ENCODE results near the gene NUDT14.

Gene NUDT14

DNA sequence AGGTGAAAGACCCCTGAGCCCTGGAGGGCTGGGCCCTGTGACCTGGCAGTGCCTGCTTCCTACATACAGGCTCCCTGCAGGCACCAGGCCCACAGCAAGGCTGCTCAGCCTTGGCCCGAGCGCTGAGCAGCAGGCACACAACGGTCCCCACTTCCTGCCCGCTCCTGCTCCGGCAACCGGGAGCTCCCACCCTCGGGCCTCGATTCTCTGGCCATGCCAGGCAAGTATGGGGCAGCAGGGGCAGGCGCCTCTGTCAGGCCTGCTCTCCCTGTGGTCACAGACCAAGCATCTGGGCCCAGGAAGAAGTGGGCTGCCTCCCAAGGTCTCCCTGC, 30.6 kb upstream of the NUDT14 start:
- no peak for DNase-seq

DNA sequence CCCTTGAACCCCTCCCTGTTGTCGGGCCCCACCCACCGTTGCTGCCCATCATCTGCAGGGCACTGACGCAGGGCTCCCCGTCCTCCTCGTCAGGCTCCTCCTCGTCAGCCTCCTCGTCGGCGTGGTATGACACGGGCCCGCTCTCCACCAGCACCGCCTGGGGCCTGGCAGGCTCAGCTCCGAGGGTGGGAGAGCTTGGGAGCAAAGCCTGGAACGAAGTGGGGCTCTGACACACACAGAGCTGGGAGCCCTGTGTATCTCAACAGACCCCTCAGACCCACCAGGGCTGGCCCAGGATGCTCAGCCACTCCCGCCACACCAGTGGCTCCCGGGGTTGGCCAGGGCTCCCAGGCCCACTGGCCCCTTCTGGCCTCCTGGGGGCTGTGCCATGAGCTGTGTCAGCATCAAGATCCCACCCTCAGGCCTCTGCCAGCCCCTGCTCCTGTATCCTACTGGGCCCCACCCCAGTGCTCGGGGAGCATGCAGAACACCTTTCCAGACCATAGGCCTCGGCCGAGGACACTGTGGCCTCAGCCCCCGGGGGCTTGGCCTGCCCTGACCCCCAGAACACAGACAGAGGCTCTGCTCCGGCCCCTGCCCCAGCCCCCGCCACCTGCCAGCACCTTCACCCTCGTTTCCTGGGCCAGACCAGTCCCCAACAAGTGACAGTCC, 30.1 kb upstream of the NUDT14 start:
- no peak for DNase-seq

DNA sequence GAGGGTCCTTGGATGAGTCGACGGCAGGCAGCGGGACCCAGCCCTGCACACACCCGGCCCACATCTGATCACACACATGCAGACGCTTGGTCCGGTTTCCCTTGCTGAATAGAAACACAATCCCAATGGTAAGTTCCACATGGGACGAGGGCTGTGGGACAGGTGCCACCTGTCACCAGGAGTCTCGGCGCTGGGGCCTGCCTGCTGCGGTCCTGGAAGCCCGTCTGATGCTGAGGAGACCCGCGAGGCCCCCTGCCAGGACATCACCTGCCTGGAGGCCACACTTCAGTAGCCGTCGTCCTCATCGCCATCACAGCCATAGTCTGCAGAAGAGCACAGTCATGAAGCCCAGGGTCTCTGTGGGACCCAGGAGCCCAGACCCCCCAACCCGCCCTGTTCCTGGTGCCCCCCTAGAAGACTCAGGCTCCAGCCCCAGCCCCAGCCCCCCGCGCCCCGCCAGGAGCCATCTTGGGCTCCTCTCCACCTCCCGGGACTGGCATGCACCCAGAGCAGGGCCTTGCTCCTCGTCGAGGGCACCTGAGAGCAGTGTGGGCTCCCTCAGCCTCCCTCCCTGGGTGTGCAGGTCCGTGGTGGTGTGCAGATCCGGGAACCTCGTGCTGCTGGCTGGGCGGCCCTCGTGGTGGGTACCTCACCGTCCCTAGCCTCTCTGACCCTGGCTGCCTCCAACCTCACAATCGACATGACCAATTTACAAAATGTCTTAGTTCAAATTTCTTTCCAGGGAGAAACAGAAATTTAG, 29.3 kb upstream of the NUDT14 start:
- no peak for DNase-seq

GRCh38 chr14:105209646-105210045, 28.5 kb upstream of the NUDT14 start:
- DNase-seq: no peak

- DNase-seq: no peak
These were observed 28.0 kb upstream of the NUDT14 start for GRCh38 chr14:105209091-105209490.

DNA sequence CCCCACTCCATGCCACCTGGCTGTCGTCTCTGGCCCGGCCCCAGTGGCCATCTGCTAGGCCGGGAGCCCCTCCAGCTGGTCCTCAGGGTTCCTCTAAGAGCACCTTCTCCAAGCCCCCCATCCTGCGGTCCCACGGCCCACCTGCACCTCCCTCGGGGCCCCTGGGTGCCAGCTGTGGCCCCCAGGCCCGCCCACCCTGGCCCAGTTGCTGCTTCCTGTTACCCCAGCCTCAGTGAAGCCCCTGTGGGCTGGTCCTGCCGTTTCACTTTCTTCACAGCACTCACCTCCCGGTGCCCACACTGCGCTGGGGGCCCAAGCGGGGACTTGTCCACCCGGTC, 27.6 kb upstream of the NUDT14 start:
- DNase-seq: no peak

GRCh38 chr14:105207996-105208737, 27.1 kb upstream of the NUDT14 start:
- no peak for DNase-seq

DNA sequence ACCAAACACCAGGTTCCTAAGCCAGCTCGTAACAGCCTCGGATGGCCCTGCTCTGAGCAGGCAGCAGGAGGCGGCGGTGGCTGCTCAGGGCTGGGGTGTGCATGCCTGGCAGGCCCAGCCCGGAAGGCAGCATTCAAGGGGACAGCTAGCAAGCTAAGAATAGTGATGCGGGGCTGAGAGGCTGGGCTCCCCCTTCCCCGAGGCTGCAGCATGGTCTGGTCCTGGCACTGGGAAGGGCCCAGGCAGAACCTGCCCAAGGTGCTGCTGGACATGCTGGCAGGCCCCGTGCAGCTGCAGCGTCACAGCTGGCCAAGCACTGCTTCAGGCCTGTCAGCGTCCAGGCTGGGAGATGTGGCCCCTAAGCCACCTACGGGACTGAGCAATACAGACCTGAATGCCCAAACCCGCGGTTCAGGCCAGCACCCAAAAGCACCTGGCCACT, 26.4 kb upstream of the NUDT14 start:
- no peak for DNase-seq

DNA sequence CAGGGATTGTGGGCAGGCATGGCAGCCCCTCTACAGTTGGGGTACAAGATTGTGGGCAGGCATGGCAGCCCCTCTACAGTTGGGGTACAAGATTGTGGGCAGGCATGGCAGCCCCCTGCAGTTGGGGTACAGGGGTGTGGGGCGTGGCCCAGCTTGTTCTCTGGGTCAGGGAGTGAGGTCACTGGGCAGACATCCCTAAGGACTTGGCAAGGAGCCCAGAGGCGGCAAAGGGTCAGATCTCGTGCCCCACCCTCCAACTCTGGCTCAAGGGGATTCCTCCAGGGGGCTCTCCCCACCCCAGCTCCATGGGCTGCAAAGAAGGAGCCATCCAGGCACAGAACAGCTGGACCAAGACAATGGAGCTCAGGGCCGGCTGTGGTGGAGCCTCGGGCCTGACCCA, 25.8 kb upstream of the NUDT14 start:
- no peak for DNase-seq

DNA sequence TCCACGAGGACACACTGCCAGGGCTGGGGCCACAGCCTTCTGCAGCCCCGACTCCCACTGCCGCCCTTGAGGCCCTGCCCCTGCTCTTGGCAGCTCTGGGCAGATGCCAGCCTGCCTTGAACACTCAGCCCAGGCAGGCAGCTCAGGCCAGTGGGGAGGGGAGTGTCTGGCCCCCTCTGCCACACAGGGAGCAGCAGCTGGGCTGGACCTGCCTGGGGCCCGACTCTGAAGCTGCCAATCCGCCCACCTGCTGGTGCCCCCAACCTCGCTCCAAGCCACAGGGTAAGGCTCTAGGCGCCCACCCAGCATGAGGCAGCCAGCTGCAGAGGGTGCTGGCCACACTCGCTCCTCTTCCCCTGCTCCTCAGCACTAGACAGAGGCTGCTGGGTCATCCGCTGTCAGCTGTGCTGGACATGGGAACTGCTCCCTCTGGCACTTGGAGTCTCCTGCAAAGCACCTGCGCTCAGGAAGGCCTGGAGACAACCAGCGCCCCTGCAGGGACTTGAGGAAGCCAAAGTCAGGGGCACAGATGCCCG, 24.6 kb upstream of the NUDT14 start:
- no peak for DNase-seq

- DNase-seq: no peak
These were observed 24.0 kb upstream of the NUDT14 start for GRCh38 chr14:105204931-105205672.

GRCh38 chr14:105204206-105204930, 23.3 kb upstream of the NUDT14 start:
- no peak for DNase-seq

DNA sequence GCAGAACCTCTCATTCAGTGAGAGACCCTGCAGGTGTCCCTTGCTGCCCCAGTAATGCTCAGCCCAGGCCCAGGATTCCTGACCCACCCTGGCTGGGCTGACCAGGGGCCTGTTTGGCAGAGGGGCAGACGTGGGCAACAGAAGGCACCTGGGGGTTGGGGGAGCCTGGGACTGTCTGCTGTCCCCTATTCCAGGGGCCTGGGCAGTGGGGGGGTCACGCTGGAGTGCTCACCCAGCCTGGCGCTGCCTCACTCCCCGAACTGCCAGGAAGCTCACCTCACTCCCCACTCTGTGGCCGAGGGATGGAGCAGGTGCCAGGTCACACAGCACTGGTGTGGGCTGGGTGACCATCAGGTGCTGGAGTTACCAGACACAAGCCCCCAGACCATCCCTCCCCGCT, 22.6 kb upstream of the NUDT14 start:
- DNase-seq: no peak

DNA sequence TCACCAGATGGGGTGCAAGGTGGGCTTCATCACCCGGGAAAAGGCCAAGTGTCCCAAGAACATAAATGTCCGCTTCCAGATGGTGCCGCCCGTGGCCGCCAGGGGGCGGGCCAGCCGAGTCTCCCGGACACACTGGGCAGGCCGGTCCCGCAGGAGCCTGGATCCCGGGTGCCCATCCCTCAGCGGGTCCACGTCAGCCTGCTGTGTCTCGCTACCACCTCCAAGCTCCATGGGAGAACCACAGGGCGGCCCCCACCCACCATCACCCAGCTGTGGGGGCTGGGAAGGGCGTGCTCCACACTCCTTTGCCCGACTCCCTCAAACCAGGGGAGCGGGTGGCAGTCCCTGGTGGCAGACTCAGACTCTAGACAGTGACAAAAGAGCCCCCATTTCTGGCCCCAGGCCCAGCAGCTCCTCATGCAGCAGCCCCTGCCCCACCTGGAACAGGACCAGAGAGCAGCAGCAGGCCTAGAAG, 22.0 kb upstream of the NUDT14 start:
- peak; percentile 22 to 37 for DNase-seq

- peak; percentile 80 to 83 for DNase-seq
These were observed 20.9 kb upstream of the NUDT14 start for GRCh38 chr14:105201925-105202513.

GRCh38 chr14:105201156-105201924, 20.2 kb upstream of the NUDT14 start:
- DNase-seq: peak; percentile 64 to 70

- DNase-seq: no peak
These were observed 19.5 kb upstream of the NUDT14 start for GRCh38 chr14:105200641-105201040.

DNA sequence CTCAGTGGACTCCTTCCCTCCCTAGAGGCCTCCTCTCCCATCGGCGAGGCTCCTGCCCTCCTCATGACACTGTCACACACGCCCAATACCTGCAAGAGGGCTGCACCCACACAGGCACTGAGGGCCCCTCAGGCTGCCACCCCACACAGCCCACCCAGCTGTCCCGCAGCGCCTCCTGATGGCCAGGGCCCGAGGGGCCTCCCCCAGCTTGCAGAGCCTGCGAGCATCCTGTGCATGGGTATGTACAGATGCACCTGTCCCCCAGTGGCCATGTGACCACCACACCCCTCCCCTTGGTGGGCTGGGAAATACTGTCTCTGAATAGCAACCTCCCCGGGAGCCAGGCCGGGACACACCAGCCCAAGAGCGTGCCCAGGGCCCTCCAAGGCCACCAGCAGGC, 19.0 kb upstream of the NUDT14 start:
- DNase-seq: no peak

DNA sequence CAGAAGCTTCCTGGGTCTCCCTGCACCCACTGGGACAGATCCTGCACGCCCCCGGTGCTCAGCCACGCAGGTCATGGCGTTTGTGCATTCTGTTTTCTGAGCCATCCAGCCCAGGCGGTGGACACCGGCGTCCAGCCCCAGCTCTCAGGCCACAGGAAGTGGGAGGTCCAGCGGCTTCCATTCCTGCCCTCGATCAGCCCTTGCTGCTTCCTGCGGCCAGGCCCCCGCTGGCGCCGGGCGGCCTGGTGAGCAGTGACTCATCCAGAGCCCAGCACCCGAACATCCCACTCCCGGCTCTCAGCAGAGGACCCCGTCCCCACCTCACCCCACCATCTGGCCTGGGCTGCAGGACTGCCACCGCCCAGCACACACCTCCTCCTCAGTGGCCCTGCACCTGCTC, 18.0 kb upstream of the NUDT14 start:
- no peak for DNase-seq

GRCh38 chr14:105198588-105198987, 17.5 kb upstream of the NUDT14 start:
- no peak for DNase-seq

- peak in 1 of 2 experiments; percentile 15 for DNase-seq
These were observed 16.1 kb upstream of the NUDT14 start for GRCh38 chr14:105197211-105197641.

All from Kasumi-1 (cell line).